ENCODE measurements around the gene CASP9.

The CASP9 gene

DNA sequence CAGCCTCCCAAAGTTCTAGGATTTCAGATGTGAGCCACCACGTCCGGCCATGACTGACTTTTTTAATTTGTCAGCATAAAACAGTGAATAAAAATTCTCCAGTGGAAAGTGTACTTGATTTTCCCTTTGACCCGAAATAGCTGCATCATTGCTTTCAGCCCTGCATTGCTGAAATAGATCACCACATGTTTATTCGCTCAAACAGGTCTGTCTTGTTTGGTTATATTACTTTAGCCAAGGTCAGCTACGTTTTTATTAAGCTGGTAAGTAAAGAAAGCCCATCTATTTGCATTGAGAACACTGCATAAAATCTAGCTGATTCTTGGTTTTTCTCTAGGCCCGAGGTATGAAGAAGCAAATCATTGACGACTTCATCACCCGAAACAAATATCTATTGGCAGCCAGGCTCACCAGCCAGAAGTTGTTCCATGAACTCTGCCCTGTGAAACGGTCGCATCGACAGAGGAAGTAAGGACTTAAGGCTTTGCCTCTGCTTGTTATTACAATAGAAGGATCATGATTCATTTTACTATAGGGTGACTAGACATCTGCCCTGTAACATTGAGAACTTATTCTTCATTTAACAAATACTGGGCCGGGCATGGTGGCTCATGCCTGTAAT lies 35.3 kb upstream of the CASP9 start (continued):
- no peak for TF ChIP-seq ZNF585B (tag by site-specific recombination; IDR thresholded peaks at IDR 0.05)

DNA sequence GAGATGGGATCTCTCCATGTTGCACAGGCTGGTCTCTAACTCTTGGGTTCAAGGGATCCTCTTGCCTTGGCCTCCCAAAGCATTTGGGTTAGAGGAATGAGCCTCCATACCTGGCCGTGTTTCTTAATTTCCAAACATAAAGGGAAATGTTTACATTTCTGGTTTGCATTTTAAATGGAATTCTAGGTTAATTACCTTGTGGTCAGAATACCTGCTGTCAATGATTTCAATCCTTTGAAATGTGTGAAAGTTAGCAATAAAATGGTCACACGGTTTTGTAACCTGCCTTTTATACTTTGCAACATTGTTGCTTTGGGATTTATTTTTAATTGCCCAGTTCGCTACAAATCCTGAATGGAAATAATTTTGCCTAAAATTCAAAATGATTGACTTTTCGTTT lies 34.5 kb upstream of the CASP9 start:
- Histone ChIP-seq H3K9me3 (ENCODE audit: control insufficient read depth, insufficient read depth, low read depth, low read length) (no peaks in the 10 kb centered on the region), H3K36me3 (ENCODE audit: control insufficient read depth in 2 of 2, insufficient read depth in 1 of 2, low read length in 2 of 2) (peaks cover 32 to 54% of the 10 kb centered on the region in 2 experiments), H3K4me1 (ENCODE audit: control insufficient read depth, insufficient read depth, low read length) (no peaks in the 10 kb centered on the region), H3K4me3 (ENCODE audit: low read depth, low read length) (no peak overlapping the region), H3K27ac (ENCODE audit: extremely low read depth, low read depth, low read length) (no peak overlapping the region)
- CTCF ChIA-PET = interaction anchor here (0.7 kb wide), 1 partner anchor 70 kb away, joined by 3 read pairs; no protein-coding TSS in a partner anchor
- POLR2A ChIA-PET = no interaction called here
- TF ChIP-seq YY2 (tag by site-specific recombination; IDR thresholded peaks at IDR 0.05) (no peak), ZFP41 (tag by site-specific recombination; IDR thresholded peaks at IDR 0.05; ENCODE audit: borderline replicate concordance) (no peak), ZNF274 (IDR thresholded peaks at IDR 0.05; ENCODE audit: low read length) (no peak), ZNF274 (tag by site-specific recombination; IDR thresholded peaks at IDR 0.05; ENCODE audit: borderline replicate concordance) (no peak), ZSCAN16 (tag by site-specific recombination; IDR thresholded peaks at IDR 0.05) (no peak), MEIS1 (CRISPR knock-in tag; IDR thresholded peaks at IDR 0.05; ENCODE audit: borderline replicate concordance) (no peak), ZNF843 (tag by site-specific recombination; IDR thresholded peaks at IDR 0.05) (no peak), GLI4 (tag by site-specific recombination; IDR thresholded peaks at IDR 0.05) (no peak), ZNF169 (tag by site-specific recombination; IDR thresholded peaks at IDR 0.05) (no peak), ZNF701 (tag by site-specific recombination; IDR thresholded peaks at IDR 0.05) (no peak), ZNF585B (tag by site-specific recombination; IDR thresholded peaks at IDR 0.05) (no peak), ZNF501 (tag by site-specific recombination; IDR thresholded peaks at IDR 0.05) (no peak), ZNF155 (tag by site-specific recombination; IDR thresholded peaks at IDR 0.05) (no peak), ZNF350 (tag by site-specific recombination; IDR thresholded peaks at IDR 0.05) (no peak), ZNF596 (tag by site-specific recombination; IDR thresholded peaks at IDR 0.05) (no peak), ZNF19 (tag by site-specific recombination; IDR thresholded peaks at IDR 0.05; ENCODE audit: low read depth) (no peak), BCL11A (tag by site-specific recombination; IDR thresholded peaks at IDR 0.05; ENCODE audit: low read depth) (no peak)
- TF ChIP-seq, protein P1, sequence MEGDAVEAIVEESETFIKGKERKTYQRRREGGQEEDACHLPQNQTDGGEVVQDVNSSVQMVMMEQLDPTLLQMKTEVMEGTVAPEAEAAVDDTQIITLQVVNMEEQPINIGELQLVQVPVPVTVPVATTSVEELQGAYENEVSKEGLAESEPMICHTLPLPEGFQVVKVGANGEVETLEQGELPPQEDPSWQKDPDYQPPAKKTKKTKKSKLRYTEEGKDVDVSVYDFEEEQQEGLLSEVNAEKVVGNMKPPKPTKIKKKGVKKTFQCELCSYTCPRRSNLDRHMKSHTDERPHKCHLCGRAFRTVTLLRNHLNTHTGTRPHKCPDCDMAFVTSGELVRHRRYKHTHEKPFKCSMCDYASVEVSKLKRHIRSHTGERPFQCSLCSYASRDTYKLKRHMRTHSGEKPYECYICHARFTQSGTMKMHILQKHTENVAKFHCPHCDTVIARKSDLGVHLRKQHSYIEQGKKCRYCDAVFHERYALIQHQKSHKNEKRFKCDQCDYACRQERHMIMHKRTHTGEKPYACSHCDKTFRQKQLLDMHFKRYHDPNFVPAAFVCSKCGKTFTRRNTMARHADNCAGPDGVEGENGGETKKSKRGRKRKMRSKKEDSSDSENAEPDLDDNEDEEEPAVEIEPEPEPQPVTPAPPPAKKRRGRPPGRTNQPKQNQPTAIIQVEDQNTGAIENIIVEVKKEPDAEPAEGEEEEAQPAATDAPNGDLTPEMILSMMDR (tag by site-specific recombination; IDR thresholded peaks at IDR 0.05) = no peak
- TF ChIP-seq, protein P2, sequence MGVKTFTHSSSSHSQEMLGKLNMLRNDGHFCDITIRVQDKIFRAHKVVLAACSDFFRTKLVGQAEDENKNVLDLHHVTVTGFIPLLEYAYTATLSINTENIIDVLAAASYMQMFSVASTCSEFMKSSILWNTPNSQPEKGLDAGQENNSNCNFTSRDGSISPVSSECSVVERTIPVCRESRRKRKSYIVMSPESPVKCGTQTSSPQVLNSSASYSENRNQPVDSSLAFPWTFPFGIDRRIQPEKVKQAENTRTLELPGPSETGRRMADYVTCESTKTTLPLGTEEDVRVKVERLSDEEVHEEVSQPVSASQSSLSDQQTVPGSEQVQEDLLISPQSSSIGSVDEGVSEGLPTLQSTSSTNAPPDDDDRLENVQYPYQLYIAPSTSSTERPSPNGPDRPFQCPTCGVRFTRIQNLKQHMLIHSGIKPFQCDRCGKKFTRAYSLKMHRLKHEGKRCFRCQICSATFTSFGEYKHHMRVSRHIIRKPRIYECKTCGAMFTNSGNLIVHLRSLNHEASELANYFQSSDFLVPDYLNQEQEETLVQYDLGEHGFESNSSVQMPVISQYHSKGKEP (tag by site-specific recombination; IDR thresholded peaks at IDR 0.05) = no peak
- TF ChIP-seq, protein P3, sequence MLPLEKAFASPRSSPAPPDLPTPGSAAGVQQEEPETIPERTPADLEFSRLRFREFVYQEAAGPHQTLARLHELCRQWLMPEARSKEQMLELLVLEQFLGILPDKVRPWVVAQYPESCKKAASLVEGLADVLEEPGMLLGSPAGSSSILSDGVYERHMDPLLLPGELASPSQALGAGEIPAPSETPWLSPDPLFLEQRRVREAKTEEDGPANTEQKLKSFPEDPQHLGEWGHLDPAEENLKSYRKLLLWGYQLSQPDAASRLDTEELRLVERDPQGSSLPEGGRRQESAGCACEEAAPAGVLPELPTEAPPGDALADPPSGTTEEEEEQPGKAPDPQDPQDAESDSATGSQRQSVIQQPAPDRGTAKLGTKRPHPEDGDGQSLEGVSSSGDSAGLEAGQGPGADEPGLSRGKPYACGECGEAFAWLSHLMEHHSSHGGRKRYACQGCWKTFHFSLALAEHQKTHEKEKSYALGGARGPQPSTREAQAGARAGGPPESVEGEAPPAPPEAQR (tag by site-specific recombination; IDR thresholded peaks at IDR 0.05) = no peak
- TF ChIP-seq, protein P4, sequence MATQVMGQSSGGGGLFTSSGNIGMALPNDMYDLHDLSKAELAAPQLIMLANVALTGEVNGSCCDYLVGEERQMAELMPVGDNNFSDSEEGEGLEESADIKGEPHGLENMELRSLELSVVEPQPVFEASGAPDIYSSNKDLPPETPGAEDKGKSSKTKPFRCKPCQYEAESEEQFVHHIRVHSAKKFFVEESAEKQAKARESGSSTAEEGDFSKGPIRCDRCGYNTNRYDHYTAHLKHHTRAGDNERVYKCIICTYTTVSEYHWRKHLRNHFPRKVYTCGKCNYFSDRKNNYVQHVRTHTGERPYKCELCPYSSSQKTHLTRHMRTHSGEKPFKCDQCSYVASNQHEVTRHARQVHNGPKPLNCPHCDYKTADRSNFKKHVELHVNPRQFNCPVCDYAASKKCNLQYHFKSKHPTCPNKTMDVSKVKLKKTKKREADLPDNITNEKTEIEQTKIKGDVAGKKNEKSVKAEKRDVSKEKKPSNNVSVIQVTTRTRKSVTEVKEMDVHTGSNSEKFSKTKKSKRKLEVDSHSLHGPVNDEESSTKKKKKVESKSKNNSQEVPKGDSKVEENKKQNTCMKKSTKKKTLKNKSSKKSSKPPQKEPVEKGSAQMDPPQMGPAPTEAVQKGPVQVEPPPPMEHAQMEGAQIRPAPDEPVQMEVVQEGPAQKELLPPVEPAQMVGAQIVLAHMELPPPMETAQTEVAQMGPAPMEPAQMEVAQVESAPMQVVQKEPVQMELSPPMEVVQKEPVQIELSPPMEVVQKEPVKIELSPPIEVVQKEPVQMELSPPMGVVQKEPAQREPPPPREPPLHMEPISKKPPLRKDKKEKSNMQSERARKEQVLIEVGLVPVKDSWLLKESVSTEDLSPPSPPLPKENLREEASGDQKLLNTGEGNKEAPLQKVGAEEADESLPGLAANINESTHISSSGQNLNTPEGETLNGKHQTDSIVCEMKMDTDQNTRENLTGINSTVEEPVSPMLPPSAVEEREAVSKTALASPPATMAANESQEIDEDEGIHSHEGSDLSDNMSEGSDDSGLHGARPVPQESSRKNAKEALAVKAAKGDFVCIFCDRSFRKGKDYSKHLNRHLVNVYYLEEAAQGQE (tag by site-specific recombination; IDR thresholded peaks at IDR 0.05) = no peak
